Measurements from ENCODE around the gene NT5DC1. TPM values are rescaled to one million over a fixed set of nuclear protein-coding genes. Genes with fewer than 3 reads are reported as not detected.

The NT5DC1 gene
- total and polyA plus RNA-seq, 10 of the 15 experiments (the other 5 are each of a cell fraction or from before 2014, with no cell fraction given) = 40.8 to 140 (median 66.8) TPM

DNA sequence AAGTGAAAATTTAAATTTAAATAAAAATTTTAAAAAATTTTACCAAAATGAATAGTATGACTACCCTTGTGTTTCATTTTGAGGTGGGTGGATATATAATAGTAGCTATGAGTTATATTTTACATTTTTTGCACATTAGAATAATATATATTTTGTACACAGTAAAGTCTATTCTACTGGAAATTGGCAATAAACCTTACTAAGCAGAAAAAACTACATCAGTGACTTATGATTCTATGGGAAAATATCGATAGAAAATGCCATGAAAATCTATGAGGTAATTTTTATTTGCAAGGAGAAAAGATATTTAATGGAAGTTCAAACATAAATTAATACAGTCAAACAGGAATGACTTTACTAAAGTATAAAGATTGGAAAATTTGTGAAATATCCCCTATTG, 156.0 kb downstream of the NT5DC1 start:
- POLR2A ChIA-PET = interaction anchor here (0.9 kb wide), 1 partner anchor 26 kb away, joined by 3 read pairs; no protein-coding TSS in a partner anchor
- no peak for ATAC-seq
- no peak for TF ChIP-seq ZNF24 (IDR thresholded peaks at IDR 0.05)
- no peak for TF ChIP-seq FOS (IDR thresholded peaks at IDR 0.05; ENCODE audit: borderline replicate concordance, extremely low read depth, insufficient read length)
- TF ChIP-seq NBN (IDR thresholded peaks at IDR 0.05) = no peak
- TF ChIP-seq TBL1XR1 (IDR thresholded peaks at IDR 0.05; ENCODE audit: low read depth, low read length) = no peak
- TF ChIP-seq, protein P1, sequence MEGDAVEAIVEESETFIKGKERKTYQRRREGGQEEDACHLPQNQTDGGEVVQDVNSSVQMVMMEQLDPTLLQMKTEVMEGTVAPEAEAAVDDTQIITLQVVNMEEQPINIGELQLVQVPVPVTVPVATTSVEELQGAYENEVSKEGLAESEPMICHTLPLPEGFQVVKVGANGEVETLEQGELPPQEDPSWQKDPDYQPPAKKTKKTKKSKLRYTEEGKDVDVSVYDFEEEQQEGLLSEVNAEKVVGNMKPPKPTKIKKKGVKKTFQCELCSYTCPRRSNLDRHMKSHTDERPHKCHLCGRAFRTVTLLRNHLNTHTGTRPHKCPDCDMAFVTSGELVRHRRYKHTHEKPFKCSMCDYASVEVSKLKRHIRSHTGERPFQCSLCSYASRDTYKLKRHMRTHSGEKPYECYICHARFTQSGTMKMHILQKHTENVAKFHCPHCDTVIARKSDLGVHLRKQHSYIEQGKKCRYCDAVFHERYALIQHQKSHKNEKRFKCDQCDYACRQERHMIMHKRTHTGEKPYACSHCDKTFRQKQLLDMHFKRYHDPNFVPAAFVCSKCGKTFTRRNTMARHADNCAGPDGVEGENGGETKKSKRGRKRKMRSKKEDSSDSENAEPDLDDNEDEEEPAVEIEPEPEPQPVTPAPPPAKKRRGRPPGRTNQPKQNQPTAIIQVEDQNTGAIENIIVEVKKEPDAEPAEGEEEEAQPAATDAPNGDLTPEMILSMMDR (IDR thresholded peaks at IDR 0.05 in 2 of 3, conservative IDR thresholded peaks at IDR 0.05 in 1 of 3; ENCODE audit: control insufficient read depth in 2 of 3, extremely low read depth in 1 of 3, insufficient read depth in 1 of 3, low read depth in 3 of 3, low read length in 3 of 3) = no peak
- TF ChIP-seq CBX5 (IDR thresholded peaks at IDR 0.05; ENCODE audit: low read depth) = no peak
- TF ChIP-seq, protein P2, sequence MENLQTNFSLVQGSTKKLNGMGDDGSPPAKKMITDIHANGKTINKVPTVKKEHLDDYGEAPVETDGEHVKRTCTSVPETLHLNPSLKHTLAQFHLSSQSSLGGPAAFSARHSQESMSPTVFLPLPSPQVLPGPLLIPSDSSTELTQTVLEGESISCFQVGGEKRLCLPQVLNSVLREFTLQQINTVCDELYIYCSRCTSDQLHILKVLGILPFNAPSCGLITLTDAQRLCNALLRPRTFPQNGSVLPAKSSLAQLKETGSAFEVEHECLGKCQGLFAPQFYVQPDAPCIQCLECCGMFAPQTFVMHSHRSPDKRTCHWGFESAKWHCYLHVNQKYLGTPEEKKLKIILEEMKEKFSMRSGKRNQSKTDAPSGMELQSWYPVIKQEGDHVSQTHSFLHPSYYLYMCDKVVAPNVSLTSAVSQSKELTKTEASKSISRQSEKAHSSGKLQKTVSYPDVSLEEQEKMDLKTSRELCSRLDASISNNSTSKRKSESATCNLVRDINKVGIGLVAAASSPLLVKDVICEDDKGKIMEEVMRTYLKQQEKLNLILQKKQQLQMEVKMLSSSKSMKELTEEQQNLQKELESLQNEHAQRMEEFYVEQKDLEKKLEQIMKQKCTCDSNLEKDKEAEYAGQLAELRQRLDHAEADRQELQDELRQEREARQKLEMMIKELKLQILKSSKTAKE (IDR thresholded peaks at IDR 0.05; ENCODE audit: low read depth, poor library complexity, severe bottlenecking) = no peak
- TF ChIP-seq, protein P3, sequence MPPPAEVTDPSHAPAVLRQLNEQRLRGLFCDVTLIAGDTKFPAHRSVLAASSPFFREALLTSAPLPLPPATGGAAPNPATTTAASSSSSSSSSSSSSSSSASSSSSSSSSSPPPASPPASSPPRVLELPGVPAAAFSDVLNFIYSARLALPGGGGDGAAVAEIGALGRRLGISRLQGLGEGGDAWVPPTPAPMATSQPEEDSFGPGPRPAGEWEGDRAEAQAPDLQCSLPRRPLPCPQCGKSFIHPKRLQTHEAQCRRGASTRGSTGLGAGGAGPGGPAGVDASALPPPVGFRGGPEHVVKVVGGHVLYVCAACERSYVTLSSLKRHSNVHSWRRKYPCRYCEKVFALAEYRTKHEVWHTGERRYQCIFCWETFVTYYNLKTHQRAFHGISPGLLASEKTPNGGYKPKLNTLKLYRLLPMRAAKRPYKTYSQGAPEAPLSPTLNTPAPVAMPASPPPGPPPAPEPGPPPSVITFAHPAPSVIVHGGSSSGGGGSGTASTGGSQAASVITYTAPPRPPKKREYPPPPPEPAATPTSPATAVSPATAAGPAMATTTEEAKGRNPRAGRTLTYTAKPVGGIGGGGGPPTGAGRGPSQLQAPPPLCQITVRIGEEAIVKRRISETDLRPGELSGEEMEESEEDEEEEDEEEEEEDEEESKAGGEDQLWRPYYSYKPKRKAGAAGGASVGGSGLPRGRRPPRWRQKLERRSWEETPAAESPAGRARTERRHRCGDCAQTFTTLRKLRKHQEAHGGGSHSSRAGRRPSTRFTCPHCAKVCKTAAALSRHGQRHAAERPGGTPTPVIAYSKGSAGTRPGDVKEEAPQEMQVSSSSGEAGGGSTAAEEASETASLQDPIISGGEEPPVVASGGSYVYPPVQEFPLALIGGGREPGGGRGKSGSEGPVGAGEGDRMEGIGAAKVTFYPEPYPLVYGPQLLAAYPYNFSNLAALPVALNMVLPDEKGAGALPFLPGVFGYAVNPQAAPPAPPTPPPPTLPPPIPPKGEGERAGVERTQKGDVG (CRISPR knock-in tag; IDR thresholded peaks at IDR 0.05) = no peak
- no peak for TF ChIP-seq ZSCAN29 (IDR thresholded peaks at IDR 0.05)
- no peak for TF ChIP-seq TARDBP (IDR thresholded peaks at IDR 0.05; ENCODE audit: borderline replicate concordance)
- TF ChIP-seq, protein P4, sequence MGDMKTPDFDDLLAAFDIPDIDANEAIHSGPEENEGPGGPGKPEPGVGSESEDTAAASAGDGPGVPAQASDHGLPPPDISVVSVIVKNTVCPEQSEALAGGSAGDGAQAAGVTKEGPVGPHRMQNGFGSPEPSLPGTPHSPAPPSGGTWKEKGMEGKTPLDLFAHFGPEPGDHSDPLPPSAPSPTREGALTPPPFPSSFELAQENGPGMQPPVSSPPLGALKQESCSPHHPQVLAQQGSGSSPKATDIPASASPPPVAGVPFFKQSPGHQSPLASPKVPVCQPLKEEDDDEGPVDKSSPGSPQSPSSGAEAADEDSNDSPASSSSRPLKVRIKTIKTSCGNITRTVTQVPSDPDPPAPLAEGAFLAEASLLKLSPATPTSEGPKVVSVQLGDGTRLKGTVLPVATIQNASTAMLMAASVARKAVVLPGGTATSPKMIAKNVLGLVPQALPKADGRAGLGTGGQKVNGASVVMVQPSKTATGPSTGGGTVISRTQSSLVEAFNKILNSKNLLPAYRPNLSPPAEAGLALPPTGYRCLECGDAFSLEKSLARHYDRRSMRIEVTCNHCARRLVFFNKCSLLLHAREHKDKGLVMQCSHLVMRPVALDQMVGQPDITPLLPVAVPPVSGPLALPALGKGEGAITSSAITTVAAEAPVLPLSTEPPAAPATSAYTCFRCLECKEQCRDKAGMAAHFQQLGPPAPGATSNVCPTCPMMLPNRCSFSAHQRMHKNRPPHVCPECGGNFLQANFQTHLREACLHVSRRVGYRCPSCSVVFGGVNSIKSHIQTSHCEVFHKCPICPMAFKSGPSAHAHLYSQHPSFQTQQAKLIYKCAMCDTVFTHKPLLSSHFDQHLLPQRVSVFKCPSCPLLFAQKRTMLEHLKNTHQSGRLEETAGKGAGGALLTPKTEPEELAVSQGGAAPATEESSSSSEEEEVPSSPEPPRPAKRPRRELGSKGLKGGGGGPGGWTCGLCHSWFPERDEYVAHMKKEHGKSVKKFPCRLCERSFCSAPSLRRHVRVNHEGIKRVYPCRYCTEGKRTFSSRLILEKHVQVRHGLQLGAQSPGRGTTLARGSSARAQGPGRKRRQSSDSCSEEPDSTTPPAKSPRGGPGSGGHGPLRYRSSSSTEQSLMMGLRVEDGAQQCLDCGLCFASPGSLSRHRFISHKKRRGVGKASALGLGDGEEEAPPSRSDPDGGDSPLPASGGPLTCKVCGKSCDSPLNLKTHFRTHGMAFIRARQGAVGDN (IDR thresholded peaks at IDR 0.05) = no peak
- no peak for TF ChIP-seq EZH2 (IDR thresholded peaks at IDR 0.05; ENCODE audit: borderline replicate concordance, control insufficient read depth, low read depth, low read length)

More for the DNA sequence above, 156.0 kb downstream of the NT5DC1 start:
- ChIA-PET SMC1A (ENCODE audit: uncharacterized antibody, unreplicated experiment) (interaction anchor here (2.7 kb wide), 1 partner anchor 13 kb away, joined by 16 read pairs; no protein-coding TSS in a partner anchor), CTCF (interaction anchor here (0.8 to 3.8 kb wide), 4 partner anchors 12 to 54 kb away, joined by 3 to 37 read pairs (median 3); no protein-coding TSS in a partner anchor), RAD21 (ENCODE audit: unreplicated experiment) (no interaction called here)
- Histone ChIP-seq H3K27me3 (replicated peaks in 1 of 2; ENCODE audit: control insufficient read depth in 2 of 2, insufficient read depth in 2 of 2, low read length in 1 of 2) (no peaks in the 10 kb centered on the region), H3K4me2 (ENCODE audit: control insufficient read depth, insufficient read depth) (no peak overlapping the region), H3K4me1 (ENCODE audit: control insufficient read depth, insufficient read depth, low read length) (peaks cover 13% of the 10 kb centered on the region), H3K9ac (ENCODE audit: control insufficient read depth, insufficient read depth, low read length) (no peak overlapping the region), H3K36me3 (ENCODE audit: control insufficient read depth in 2 of 2, insufficient read depth in 2 of 2, low read length in 1 of 2) (no peaks in the 10 kb centered on the region), H3K9me3 (replicated peaks; ENCODE audit: control insufficient read depth, insufficient read depth, low read length) (no peaks in the 10 kb centered on the region), H3K4me3 (no peak overlapping the region), H3K79me2 (ENCODE audit: control insufficient read depth, insufficient read depth, low read length) (peaks cover 30% of the 10 kb centered on the region), H4K20me1 (ENCODE audit: control insufficient read depth, insufficient read depth) (no peaks in the 10 kb centered on the region), H2AFZ (ENCODE audit: control insufficient read depth, low read depth, low read length) (no peak overlapping the region), H3K27ac (ENCODE audit: control insufficient read depth, insufficient read depth) (no peak overlapping the region)
- DNase-seq (ENCODE audit: low read depth, low spot score) (no peak), FAIRE-seq (no peak)
- 97% methylated on average over 1 of the region's 1 CpG for WGBS (ENCODE audit: insufficient coverage, insufficient replicate concordance, low lambda C conversion rate, missing lambda C conversion rate)
- intact Hi-C loops (cut with micrococcal nuclease; ENCODE audit: unreplicated experiment) = loop anchor here (10.0 kb wide), 1 partner anchor 242 kb away; no protein-coding TSS in a partner anchor
- no TSS peak for BruUV-seq (replicated peaks)
- in situ Hi-C loops (cut with MboI) = no loop called here

All from GM12878 (cell line).